ENCODE data around the gene FAM47C.
A peak's percentile ranks its signal among the peaks of the same experiment; 100 is the strongest.
"Not testable (repeated sequence)": the region's sequence is repeated elsewhere in the genome, so short reads cannot be mapped to it uniquely, and the experiment has no call there.

The FAM47C gene

GRCh38 chrX:37008182-37008581 lies at the start of gene FAM47C:
Gene FAM47C (plus strand): TSS chrX:37008366. CDS start chrX:37008411, 45 bp downstream.
- not testable (repeated sequence) for DNase-seq (ENCODE audit: low read depth)

- DNase-seq (ENCODE audit: low read depth), result no peak
These were observed 46.6 kb upstream of the FAM47C start for GRCh38 chrX:36961590-36961989.

- no peak for DNase-seq (ENCODE audit: low read depth)
These were observed 44.9 kb upstream of the FAM47C start for GRCh38 chrX:36963069-36963808.

- no peak for DNase-seq (ENCODE audit: low read depth)
These were observed 44.3 kb upstream of the FAM47C start for GRCh38 chrX:36963852-36964251.

GRCh38 chrX:36973575-36973974 lies 34.6 kb upstream of the FAM47C start:
- no peak for DNase-seq (ENCODE audit: low read depth)

- no peak for DNase-seq (ENCODE audit: low read depth)
These were observed 33.3 kb upstream of the FAM47C start for GRCh38 chrX:36974911-36975310.

GRCh38 chrX:36978886-36979285 lies 29.3 kb upstream of the FAM47C start:
- peak; percentile 4 for DNase-seq (ENCODE audit: low read depth)

- no peak for DNase-seq (ENCODE audit: low read depth)
These were observed 24.3 kb upstream of the FAM47C start for GRCh38 chrX:36983831-36984230.

- not testable (repeated sequence) for DNase-seq (ENCODE audit: low read depth)
These were observed 22.6 kb upstream of the FAM47C start for GRCh38 chrX:36985416-36986209.

- no peak for DNase-seq (ENCODE audit: low read depth)
These were observed 21.9 kb upstream of the FAM47C start for GRCh38 chrX:36986231-36986630.

GRCh38 chrX:36987212-36987611 lies 21.0 kb upstream of the FAM47C start:
- DNase-seq (ENCODE audit: low read depth), result not testable (repeated sequence)

- no peak for DNase-seq (ENCODE audit: low read depth)
These were observed 8.0 kb upstream of the FAM47C start for GRCh38 chrX:37000140-37000539.

- no peak for DNase-seq (ENCODE audit: low read depth)
These were observed 2.3 kb downstream of the FAM47C start for GRCh38 chrX:37010496-37010895.

- not testable (repeated sequence) for DNase-seq (ENCODE audit: low read depth)
These were observed 26.1 kb downstream of the FAM47C start for GRCh38 chrX:37034260-37034659.

GRCh38 chrX:37036674-37037220 lies 28.6 kb downstream of the FAM47C start:
- not testable (repeated sequence) for DNase-seq (ENCODE audit: low read depth)

GRCh38 chrX:37038814-37039213 lies 30.6 kb downstream of the FAM47C start:
- not testable (repeated sequence) for DNase-seq (ENCODE audit: low read depth)

GRCh38 chrX:37042956-37043885 lies 35.1 kb downstream of the FAM47C start:
- DNase-seq (ENCODE audit: low read depth), result not testable (repeated sequence)

- DNase-seq (ENCODE audit: low read depth), result no peak
These were observed 39.6 kb downstream of the FAM47C start for GRCh38 chrX:37047776-37048175.

GRCh38 chrX:37057572-37057971 lies 49.4 kb downstream of the FAM47C start:
- not testable (repeated sequence) for DNase-seq (ENCODE audit: low read depth)

- peak; percentile 9 for DNase-seq (ENCODE audit: low read depth)
These were observed 52.8 kb downstream of the FAM47C start for GRCh38 chrX:37060999-37061398.
